HepG2 (cell line): ENCODE measurements around the gene DEFB131B. TPM values are rescaled to one million over a fixed set of nuclear protein-coding genes. Genes with fewer than 3 reads are reported as not detected.

Experiments used
- FOXO4 ChIP-seq: sonication (generic); formaldehyde crosslinking; conservative IDR thresholded peaks from 2 replicates; pipeline ENCODE4 v1.8.1; 2023; ENCODE audit warnings: missing genetic modification reagents
- PAWR ChIP-seq: sonication (generic); formaldehyde crosslinking; IDR thresholded peaks from 2 replicates; pipeline ENCODE4 v1.4.0; 2020; ENCODE audit warnings: missing genetic modification reagents, mild to moderate bottlenecking, borderline replicate concordance
- PAXIP1 ChIP-seq: sonication (generic); formaldehyde crosslinking; conservative IDR thresholded peaks from 2 replicates; pipeline ENCODE4 v1.4.0; 2020; ENCODE audit warnings: mild to moderate bottlenecking, missing genetic modification reagents, moderate library complexity
- POLR2A ChIP-seq, 2 experiments: IDR thresholded peaks; 2 replicates each; pipeline ENCODE4 v1.6.1; 2011; ENCODE audit warnings: low read depth in 2 of 2, low read length in 2 of 2, mild to moderate bottlenecking in 1 of 2, moderate library complexity in 1 of 2; ENCODE audit not compliant: insufficient read depth in 1 of 2
- ZBTB33 ChIP-seq: sonication (generic); formaldehyde crosslinking; IDR thresholded peaks from 2 replicates; pipeline ENCODE4 v1.4.0; 2020; ENCODE audit warnings: missing genetic modification reagents
- ZBTB4 ChIP-seq: sonication (generic); formaldehyde crosslinking; IDR thresholded peaks from 2 replicates; pipeline ENCODE4 v1.4.0; 2020; ENCODE audit warnings: missing genetic modification reagents, mild to moderate bottlenecking, borderline replicate concordance
- ZHX1 ChIP-seq: sonication (generic); formaldehyde crosslinking; IDR thresholded peaks from 2 replicates; pipeline ENCODE4 v1.8.1; 2022; ENCODE audit warnings: low read depth, mild to moderate bottlenecking, missing genetic modification reagents
- ZNF546 ChIP-seq: sonication (generic); formaldehyde crosslinking; conservative IDR thresholded peaks from 2 replicates; pipeline ENCODE4 v1.8.1; 2023; ENCODE audit warnings: mild to moderate bottlenecking, missing genetic modification reagents
- ZNF780A ChIP-seq: sonication (generic); formaldehyde crosslinking; IDR thresholded peaks from 2 replicates; pipeline ENCODE4 v1.8.0; 2022; ENCODE audit warnings: mild to moderate bottlenecking, missing genetic modification reagents, moderate library complexity
- ZSCAN12 ChIP-seq: sonication (generic); formaldehyde crosslinking; IDR thresholded peaks from 2 replicates; pipeline ENCODE4 v1.9.0; 2021; ENCODE audit warnings: mild to moderate bottlenecking, missing genetic modification reagents
- polyA plus RNA-seq, 8 experiments: library from polyadenylated mRNA; depleted of rRNA in 3 of 8; stranded (reverse) in 7 of 8; unstranded in 1 of 8; fragments of >200 nt; fragmentation: Illumina TruSeq in 4 of 8; extraction: Trizol in 4 of 8; gene quantifications; 2 replicates each; pipeline versions ENCODE4 v1.2.1 to v1.2.3, GENCODE V29; 2011 to 2016; ENCODE audit warnings: low read depth in 4 of 8, missing spikeins in 1 of 8, mixed read lengths in 1 of 8; ENCODE audit not compliant: insufficient read depth in 1 of 8
- total RNA-seq, 5 experiments: library from RNA; depleted of rRNA; stranded (reverse); fragments of >200 nt; fragmentation: Illumina TruSeq; extraction: Trizol; gene quantifications; 2 replicates each; pipeline ENCODE4 v1.2.3, GENCODE V29; 2016; ENCODE audit warnings: low read depth in 1 of 5

Gene DEFB131B
- total and polyA plus RNA-seq, 2 of the 13 experiments (the other 11 are each of a cell fraction or from before 2014, with no cell fraction given), result not detected

GRCh38 chr11:71927820-71928736, 49.8 kb downstream of the DEFB131B start, which contains the start of gene XNDC1N (continued):
- TF ChIP-seq ZBTB33 (CRISPR knock-in tag) (no peak), PAWR (no peak), ZSCAN12 (CRISPR knock-in tag) (0 out of 2 replicates have a peak, but pooled peaks have one; percentile 27), ZNF780A (no peak), ZNF546 (CRISPR knock-in tag) (no peak), ZBTB4 (CRISPR knock-in tag) (no peak), POLR2A (IDR thresholded peaks at IDR 0.05; ENCODE audit: insufficient read depth in 1 of 2, low read depth in 2 of 2, low read length in 2 of 2) (peak; percentile 42 to 69), PAXIP1 (CRISPR knock-in tag) (no peak), FOXO4 (CRISPR knock-in tag) (no peak), ZHX1 (CRISPR knock-in tag) (no peak)
